ENCODE results near the gene CTIF. TPM values are rescaled to one million over a fixed set of nuclear protein-coding genes. Genes with fewer than 3 reads are reported as not detected.

The CTIF gene
- polyA plus RNA-seq, 3 donors, result 0.38 to 8.7 (median 1.2) TPM

GRCh38 chr18:48860269-48861180 is 321.7 kb downstream of the CTIF start:
- no peak overlapping the region for H3K27ac ChIP-seq (ENCODE audit: low read depth in 1 of 2, low read length in 2 of 2)
- H3K27ac Mint-ChIP-seq, result no peak overlapping the region
- intact Hi-C loops (cut with micrococcal nuclease), result no loop called here
- H3K9me3 ChIP-seq (replicated peaks in 1 of 2; ENCODE audit: control insufficient read depth in 1 of 2, insufficient read depth in 1 of 2, low read length in 2 of 2), result no peaks in the 10 kb centered on the region
- TF ChIP-seq CTCF (IDR thresholded peaks at IDR 0.05), result no peak
- H3K9me3 Mint-ChIP-seq, result peaks cover 0 to 4% (median 4%) of the 10 kb centered on the region in 7 donors
- H3K4me1 Mint-ChIP-seq, result peaks cover 25% of the 10 kb centered on the region
- no peak overlapping the region for H3K4me3 ChIP-seq (replicated peaks in 1 of 3; ENCODE audit: low read depth in 2 of 3, low read length in 3 of 3)
- H3K27me3 ChIP-seq (ENCODE audit: control insufficient read depth in 2 of 2, insufficient read depth in 2 of 2, low read length in 2 of 2), result no peaks in the 10 kb centered on the region
- no peak overlapping the region for H3K4me3 Mint-ChIP-seq
- H3K9ac ChIP-seq (ENCODE audit: insufficient read depth, low read length, poor library complexity, severe bottlenecking), result no peak overlapping the region
- no peak for DNase-seq
- H4K20me1 ChIP-seq (ENCODE audit: insufficient read depth, low read length), result no peaks in the 10 kb centered on the region
- no peak overlapping the region for H2AFZ ChIP-seq (ENCODE audit: insufficient read depth, low read depth, low read length, poor library complexity, severe bottlenecking)
- peaks cover 29 to 35% of the 10 kb centered on the region in 2 donors for H3K36me3 Mint-ChIP-seq
- H3K4me2 ChIP-seq (replicated peaks; ENCODE audit: extremely low read depth, low read length, poor library complexity, severe bottlenecking), result no peak overlapping the region
- peaks cover 0 to 10% of the 10 kb centered on the region in 2 donors for H3K36me3 ChIP-seq (replicated peaks in 1 of 2; ENCODE audit: control insufficient read depth in 1 of 2, insufficient read depth in 2 of 2, low read length in 2 of 2)
- 95% methylated on average over 28 of the region's 28 CpGs for WGBS (ENCODE audit: insufficient coverage)
- peaks cover 7 to 13% of the 10 kb centered on the region in 2 donors for H3K4me1 ChIP-seq (ENCODE audit: control insufficient read depth in 1 of 2, insufficient read depth in 2 of 2, low read length in 2 of 2)
- no peaks in the 10 kb centered on the region for H3K79me2 ChIP-seq (ENCODE audit: insufficient read depth, low read length)
- peaks cover 0 to 1% (median 0%) of the 10 kb centered on the region in 3 donors for H3K27me3 Mint-ChIP-seq (ENCODE audit: low read depth in 3 of 3)

DNA sequence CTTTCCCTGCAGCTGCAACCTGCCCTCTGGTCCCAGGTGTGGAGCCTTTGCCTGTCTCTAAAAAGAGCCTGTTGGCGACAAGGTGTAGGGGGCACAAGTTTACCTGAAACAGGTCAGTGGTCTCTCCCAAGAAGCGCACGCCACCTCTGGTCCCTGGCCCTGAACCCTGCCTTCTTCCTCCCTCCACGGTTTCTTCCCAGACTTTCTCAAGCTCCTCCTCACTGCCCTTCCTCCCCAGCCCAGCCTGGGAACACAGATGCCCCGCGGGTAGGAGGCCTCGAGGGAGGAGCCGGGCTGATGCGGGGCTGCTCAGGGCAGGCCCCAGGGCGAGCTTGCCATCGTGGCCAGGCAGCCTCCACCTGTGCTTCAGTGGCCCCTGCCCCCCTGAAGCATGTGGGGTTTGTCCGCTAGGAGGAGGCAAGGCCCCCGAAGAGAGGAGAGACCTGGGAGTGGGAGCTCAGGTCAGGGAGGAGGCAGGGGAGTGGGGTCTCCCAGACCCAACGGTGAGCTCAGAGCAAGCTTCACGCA is 322.4 kb downstream of the CTIF start:
- Histone ChIP-seq H2AFZ (ENCODE audit: insufficient read depth, low read depth, low read length, poor library complexity, severe bottlenecking) (no peak overlapping the region), H3K27me3 (ENCODE audit: control insufficient read depth in 2 of 2, insufficient read depth in 2 of 2, low read length in 2 of 2) (no peaks in the 10 kb centered on the region), H3K27ac (ENCODE audit: low read depth in 1 of 2, low read length in 2 of 2) (no peak overlapping the region), H3K79me2 (ENCODE audit: insufficient read depth, low read length) (no peaks in the 10 kb centered on the region), H3K4me3 (replicated peaks in 1 of 3; ENCODE audit: low read depth in 2 of 3, low read length in 3 of 3) (no peak overlapping the region), H3K36me3 (replicated peaks in 1 of 2; ENCODE audit: control insufficient read depth in 1 of 2, insufficient read depth in 2 of 2, low read length in 2 of 2) (peaks cover 0 to 10% of the 10 kb centered on the region in 2 donors), H3K9ac (ENCODE audit: insufficient read depth, low read length, poor library complexity, severe bottlenecking) (no peak overlapping the region), H4K20me1 (ENCODE audit: insufficient read depth, low read length) (no peaks in the 10 kb centered on the region), H3K4me2 (replicated peaks; ENCODE audit: extremely low read depth, low read length, poor library complexity, severe bottlenecking) (no peak overlapping the region), H3K9me3 (replicated peaks in 1 of 2; ENCODE audit: control insufficient read depth in 1 of 2, insufficient read depth in 1 of 2, low read length in 2 of 2) (peaks cover 4 to 5% of the 10 kb centered on the region in 2 donors), H3K4me1 (ENCODE audit: control insufficient read depth in 1 of 2, insufficient read depth in 2 of 2, low read length in 2 of 2) (peaks cover 0 to 6% of the 10 kb centered on the region in 2 donors)
- Mint-ChIP-seq H3K4me3 (no peak overlapping the region), H3K9me3 (peaks cover under 1 to 11% (median 9%) of the 10 kb centered on the region in 7 donors), H3K27ac (no peak overlapping the region), H3K4me1 (peaks cover 17% of the 10 kb centered on the region), H3K36me3 (peaks cover 29 to 32% of the 10 kb centered on the region in 2 donors), H3K27me3 (ENCODE audit: low read depth in 3 of 3) (no peaks in the 10 kb centered on the region)
- intact Hi-C loops (cut with micrococcal nuclease), result no loop called here
- TF ChIP-seq CTCF (IDR thresholded peaks at IDR 0.05), result no peak
- 79% methylated on average over 14 of the region's 15 CpGs for WGBS (ENCODE audit: insufficient coverage)
- no peak for DNase-seq
